Measurements from ENCODE around the gene TMEM150B.

DNA sequence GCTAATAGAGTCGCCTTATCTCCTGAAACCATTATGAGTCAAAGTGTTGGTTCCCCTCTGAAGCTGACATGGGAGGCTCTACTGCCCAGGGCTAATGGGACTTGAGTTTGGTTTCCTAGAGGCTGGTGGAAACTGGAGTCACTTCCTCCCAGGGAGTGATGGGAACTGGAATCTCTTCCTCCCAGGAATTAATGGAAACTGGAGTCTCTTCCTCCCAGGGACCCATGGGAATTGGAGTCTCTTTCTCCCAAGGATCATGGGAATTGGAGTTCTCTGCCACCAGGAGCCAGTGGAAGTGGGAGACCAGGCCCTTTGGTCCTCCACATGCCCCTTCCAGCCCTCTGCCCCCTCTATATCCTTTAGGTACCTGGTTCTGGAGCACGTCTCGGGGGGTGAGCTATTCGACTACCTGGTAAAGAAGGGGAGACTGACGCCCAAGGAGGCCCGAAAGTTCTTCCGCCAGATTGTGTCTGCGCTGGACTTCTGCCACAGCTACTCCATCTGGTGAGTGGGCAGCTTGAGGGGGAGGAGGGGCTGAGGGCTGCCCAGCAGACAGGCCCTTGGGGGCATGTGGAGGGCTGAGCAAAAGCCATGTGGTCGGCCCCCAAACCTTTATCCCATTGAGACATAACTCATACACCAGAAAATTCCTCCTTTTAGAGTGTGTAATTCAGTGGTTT, 35.9 kb downstream of the TMEM150B start:
- TF ChIP-seq POLR2AphosphoS5 (IDR thresholded peaks at IDR 0.05; ENCODE audit: borderline replicate concordance, low read depth, low read length) (no peak), EZH2 (IDR thresholded peaks at IDR 0.05) (no peak), FOXP2 (optimal IDR thresholded peaks at IDR 0.05; ENCODE audit: control extremely low read depth, extremely low read length, insufficient read depth) (no peak)
